ENCODE data around the gene ZNF511.
A peak's percentile ranks its signal among the peaks of the same experiment; 100 is the strongest.

ZNF511 gene

DNA sequence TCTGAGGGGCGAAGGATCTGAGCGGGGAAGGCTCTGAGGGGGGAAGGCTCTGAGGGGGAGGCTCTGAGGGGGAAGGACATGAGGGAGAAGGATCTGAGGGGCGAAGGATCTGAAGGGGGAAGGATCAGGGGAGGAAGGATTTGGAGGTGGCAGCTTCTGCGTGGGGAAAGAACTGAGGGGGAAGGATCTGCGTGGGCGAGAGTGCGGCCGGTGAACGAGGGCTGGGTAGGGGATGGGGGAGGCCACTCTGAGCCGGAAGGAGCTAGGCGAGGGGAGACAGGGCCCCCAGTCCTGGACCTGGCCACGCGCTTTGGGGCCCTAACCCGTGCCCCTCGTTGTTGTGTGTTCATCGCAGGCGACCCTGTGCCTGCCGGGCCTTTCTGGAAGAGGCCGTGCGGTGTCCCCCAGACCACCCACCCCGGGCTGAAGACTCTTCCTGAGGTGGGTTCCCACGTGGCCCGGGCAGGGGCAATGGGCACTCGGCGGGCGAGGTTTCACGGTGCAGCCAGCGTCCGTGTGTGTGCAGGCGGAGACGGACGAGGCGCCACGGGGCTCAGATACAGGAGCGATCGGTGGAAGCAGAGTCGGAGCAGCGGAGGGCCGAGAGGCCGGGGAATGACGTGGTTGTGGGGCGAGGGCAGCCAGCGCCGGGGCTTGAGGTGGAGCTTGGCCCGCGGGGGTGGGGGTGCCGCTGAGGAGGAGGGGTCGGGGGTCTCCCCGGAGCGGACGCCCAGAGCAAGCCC lies 26.0 kb downstream of the ZNF511 start:
- DNase-seq (ENCODE audit: low read depth in 2 of 2, low spot score in 1 of 2), result no peak

GRCh38 chr10:133335246-133336117 lies 26.8 kb downstream of the ZNF511 start:
- DNase-seq (ENCODE audit: low read depth in 2 of 2, low spot score in 1 of 2), result peak; percentile 69 to 72

DNA sequence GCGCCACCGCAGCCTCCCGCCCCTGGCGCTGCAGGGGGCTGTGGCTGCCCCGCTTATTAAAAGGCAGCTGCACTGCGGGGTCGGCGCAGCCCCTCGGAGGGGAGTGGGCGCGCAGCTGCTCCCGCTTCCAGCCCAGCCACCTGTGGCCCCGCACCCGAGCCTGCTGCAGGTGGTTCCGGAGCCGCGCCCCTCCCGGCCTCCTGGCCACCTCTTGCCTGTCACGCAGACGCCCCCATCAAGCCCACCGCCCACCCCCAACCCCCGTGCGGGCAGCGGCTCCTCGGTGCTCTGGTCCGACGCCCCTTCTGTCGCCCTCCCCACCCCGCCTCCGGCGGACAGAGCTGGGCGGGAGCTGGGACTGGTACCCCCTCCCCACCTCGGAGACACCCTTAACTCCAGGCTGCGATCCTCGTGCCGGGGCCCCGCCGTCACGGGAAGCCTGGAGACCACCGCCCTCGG lies 27.4 kb downstream of the ZNF511 start:
- DNase-seq (ENCODE audit: low read depth in 2 of 2, low spot score in 1 of 2), result no peak

- DNase-seq (ENCODE audit: low read depth in 2 of 2, low spot score in 1 of 2), result peak; percentile 46 to 58
Observed at GRCh38 chr10:133336577-133337369, 28.1 kb downstream of the ZNF511 start, which contains the start of gene CALY. TSS of gene CALY (minus strand) at chr10:133336896. CDS start at chr10:133328989, 7,907 bp downstream.

- DNase-seq (ENCODE audit: low read depth in 2 of 2, low spot score in 1 of 2), result no peak
Observed at GRCh38 chr10:133337370-133337725, 28.6 kb downstream of the ZNF511 start.

GRCh38 chr10:133338080-133339071 lies 29.7 kb downstream of the ZNF511 start:
- no peak for DNase-seq (ENCODE audit: low read depth in 2 of 2, low spot score in 1 of 2)

DNA sequence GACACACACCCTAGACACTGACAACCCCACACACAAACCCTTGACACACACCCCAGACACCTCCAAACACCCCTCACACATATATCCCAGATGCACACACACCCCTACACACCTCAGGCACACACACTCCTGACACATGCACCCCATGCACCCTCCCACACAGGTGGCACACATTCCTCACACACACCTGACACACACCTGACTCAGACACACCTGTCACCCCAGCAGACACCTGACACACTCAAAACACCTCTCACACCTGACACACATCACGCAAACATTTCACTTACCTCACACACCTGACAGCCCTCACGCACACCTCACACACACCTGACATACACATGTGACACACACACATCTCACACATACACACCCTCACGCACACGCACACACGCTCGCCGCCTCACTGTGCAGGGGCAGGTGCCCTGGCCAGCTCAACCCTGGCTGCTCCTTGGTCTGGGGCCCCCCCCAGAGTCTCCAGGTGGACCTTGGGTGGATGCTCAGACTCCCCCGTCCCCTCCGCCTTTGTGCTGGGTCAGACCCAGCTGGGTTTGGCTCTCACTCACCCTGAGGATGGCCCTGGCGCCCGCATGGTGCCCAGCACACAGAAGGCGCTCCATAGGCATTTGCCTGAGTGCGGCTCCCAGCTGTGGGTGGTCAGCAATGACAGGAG lies 31.1 kb downstream of the ZNF511 start:
- no peak for DNase-seq (ENCODE audit: low read depth in 2 of 2, low spot score in 1 of 2)

- DNase-seq (ENCODE audit: low read depth in 2 of 2, low spot score in 1 of 2), result no peak
Observed at GRCh38 chr10:133341983-133342382, 33.3 kb downstream of the ZNF511 start.

- no peak for DNase-seq (ENCODE audit: low read depth in 2 of 2, low spot score in 1 of 2)
Observed at GRCh38 chr10:133342942-133343341, 34.2 kb downstream of the ZNF511 start.

DNA sequence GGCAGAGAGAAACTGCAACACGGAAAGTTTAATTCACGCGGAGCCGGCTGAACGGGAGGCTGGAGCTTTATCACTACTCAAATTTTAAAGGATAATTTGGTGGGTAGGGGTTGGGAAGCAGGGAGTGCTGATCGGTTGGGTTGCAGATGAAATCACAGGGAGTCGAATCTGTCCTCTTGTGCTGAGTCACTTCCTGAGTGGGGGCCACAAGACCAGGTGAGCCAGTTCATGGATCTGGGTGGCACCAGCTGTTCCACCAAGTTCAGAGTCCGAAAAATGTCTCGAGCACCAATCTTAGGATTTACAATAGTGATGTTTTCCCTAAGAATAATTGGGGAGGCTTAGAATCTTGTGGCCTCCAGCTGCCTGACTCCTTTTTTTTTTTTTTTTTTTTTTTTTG lies 34.8 kb downstream of the ZNF511 start:
- no peak for DNase-seq (ENCODE audit: low read depth in 2 of 2, low spot score in 1 of 2)

DNA sequence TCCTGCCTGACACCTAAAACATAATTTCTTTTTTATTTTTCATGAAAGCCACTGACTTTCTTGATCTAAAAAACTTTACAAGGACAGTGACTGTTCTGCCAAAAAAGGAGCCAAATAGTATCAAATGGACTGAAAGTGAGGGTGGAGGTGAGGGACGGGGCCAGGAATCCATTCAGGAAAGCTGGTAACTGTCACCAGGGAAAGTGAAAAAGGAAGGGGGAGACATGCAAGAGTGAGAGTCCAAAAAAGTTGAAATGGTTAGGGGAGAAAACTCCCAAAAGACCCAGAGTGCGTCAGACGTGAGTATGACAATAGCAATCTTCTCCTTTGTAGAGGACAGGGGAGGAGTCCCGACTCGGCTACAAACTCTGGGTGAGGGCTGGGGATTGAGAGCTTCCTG lies 35.5 kb downstream of the ZNF511 start:
- no peak for DNase-seq (ENCODE audit: low read depth in 2 of 2, low spot score in 1 of 2)

GRCh38 chr10:133346413-133346812 lies 37.7 kb downstream of the ZNF511 start:
- DNase-seq (ENCODE audit: low read depth in 2 of 2, low spot score in 1 of 2), result no peak

DNA sequence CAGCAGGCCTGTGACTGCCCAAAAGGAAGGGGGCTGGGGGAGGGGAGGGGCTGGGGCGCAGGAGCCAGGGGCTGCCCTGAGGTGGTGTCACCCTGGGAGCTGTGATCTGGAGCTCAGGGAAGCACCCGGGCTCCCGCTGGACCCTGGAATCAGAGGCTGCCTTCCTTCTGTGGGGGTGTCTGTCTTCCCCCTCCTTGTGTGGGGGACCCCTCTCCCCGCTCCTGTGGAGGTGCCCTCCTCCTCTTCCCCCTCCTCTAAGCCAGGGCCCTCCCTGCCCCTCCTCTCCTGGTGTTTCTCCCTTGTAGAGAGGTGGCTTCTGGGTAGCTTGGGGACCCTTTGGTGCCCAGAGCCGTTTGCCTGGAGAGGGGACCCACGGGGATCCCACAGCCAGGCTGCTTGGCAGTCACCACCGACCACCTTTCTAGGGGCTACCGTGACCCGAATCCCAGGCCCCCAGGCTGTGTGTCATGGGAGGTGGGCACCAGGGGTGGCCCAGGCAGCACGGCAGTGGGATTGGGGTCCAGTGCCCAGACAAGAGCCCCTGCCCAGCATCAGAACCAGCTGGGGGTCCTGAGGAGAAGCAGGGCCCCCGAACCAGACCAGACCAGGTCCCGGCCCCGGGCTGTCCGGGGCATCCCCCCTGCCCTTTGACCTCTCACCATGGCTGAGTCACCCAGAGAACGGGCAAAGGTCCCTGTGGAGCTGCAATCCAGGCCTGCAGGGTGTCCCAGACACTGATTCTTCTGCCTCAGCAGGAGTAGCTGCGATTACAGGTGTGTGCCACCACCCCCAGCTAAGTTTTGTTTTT lies 39.2 kb downstream of the ZNF511 start:
- DNase-seq (ENCODE audit: low read depth in 2 of 2, low spot score in 1 of 2), result no peak

DNA sequence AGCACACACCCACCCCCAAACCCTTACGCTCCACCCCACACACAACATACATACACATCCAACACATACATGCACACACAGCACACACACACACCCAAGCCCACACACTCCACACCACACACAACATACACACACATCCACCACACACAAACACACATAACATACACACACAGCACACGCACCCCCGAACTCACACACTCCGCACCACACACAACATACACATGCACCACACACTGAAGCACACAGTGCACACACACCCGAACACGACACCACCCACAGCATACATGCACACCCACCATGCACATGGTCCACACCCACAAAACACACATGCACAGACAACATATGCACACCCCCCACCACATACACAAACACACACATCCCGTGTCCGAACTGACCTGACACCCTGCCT lies 40.5 kb downstream of the ZNF511 start:
- DNase-seq (ENCODE audit: low read depth in 2 of 2, low spot score in 1 of 2), result no peak

- DNase-seq (ENCODE audit: low read depth in 2 of 2, low spot score in 1 of 2), result no peak
Observed at GRCh38 chr10:133349577-133350011, 40.9 kb downstream of the ZNF511 start.

GRCh38 chr10:133350283-133350949 lies 41.7 kb downstream of the ZNF511 start:
- no peak for DNase-seq (ENCODE audit: low read depth in 2 of 2, low spot score in 1 of 2)

DNA sequence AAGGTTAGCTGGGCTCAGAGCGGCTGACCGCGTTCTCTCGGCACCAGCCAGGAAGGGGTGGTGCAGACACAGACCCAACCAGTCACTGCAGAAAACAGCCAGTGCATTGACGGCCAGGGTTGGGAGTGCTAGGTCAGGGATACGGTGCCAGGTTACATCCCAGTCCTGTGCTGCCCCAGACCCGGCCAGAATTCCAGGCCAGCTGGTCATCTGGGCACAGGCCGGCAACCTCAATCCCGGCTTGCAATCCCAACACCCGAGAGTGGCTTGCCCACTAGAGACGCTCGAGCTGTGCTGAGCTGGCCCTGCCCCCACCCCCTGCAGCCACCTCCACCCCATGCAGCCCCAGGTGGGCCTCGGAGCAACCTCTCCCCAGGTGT lies 42.2 kb downstream of the ZNF511 start:
- DNase-seq (ENCODE audit: low read depth in 2 of 2, low spot score in 1 of 2), result no peak
